A549 treated with dexamethasone at 1 μM for 4 hours (cell line): ENCODE data around the gene AGBL5. TPM values are rescaled to one million over a fixed set of nuclear protein-coding genes. Genes with fewer than 3 reads are reported as not detected.

Experiments
- total RNA-seq: library from RNA; stranded (reverse); fragments of 200-300 nt; extraction: Qiagen RNA extraction; gene quantifications from 5 replicates; pipeline ENCODE4 v1.2.3, GENCODE V29; 2022

AGBL5 gene
- total RNA-seq: 28.5 to 34.9 TPM (median 34.4 TPM) in 5 replicates

DNA sequence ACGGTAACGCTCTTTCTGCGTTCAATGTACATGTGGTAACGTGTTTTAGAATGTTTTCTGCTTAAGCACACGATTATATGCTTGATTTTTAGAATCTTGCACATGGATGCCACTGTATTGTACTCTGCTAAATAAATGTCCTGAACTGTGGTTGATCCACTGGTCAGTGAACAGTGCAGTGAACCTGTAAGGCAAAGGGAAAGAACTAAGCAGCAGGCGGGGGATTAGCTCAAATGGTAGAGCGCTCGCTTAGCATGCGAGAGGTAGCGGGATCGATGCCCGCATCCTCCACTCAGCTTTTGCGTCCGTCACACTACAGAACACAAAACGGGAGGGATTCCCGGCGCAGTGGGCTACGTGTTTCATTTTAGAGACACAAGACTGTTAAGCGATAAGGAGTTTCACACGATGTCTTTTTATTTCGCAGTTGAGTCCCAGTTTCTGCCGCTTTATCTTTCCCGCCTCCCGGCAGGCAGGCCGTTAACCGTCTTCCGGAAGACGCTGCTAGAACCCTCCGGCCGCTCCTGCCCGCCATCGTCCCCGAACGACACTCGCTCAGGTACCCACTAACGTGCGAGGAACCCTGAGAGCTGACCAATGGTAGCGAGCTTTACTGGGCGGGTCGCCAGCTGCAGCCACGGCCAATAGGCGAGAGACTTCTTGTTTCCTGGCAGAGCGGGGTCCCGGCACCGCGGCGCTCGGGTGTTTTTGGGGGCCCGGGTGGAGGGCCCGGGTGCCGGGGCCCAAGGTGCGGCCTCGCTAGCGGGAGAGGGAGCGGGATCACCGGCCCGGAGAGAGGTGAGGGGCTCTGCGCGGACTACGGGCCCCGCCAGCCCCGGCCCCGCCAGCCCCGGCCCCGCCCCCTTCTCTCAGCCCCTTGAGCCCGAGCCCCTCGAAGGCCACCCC, at the start of gene AGBL5:
AGBL5 (plus strand) TSS at position 673 of the 906 bp plus-strand sequence. CDS start 1,291 bp downstream, outside the sequence.

DNA sequence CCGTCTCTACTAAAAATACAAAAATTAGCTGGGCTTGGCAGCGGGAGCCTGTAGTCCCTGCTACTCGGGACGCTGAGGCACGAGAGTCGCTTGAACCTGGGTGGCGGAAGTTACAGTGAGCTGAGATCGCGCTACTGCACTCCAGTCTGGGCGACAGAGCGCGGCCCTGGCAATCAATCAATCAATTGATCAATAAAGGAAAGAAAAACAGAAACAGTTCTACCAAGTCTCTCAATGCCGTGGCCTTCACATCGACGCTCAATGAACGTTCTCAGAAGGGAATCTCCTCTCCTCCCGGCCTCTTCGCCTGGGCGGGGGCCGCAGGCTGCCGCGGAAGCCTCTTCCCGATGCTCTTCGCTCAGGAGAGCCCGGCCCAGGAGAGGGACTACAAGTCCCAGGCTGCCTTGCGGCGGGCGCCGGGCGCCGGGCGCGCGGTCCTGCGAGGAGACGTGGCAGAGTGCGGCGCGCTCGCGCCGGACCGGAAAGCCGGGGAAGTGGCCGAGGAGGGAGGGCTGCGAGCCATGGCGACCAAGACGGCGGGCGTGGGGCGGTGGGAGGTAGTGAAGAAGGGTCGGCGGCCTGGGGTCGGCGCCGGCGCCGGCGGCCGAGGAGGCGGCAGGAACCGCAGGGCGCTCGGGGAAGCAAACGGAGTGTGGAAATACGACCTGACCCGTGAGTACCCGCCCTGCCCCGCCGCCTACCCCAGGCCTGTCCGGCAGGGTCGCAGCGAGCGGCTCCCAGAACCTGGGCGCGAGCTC, 18.8 kb upstream of the AGBL5 start, which contains the start of gene TMEM214:
TMEM214 (plus strand) TSS at position 471 of the 758 bp plus-strand sequence; CDS start at position 522, 51 bp downstream.

DNA sequence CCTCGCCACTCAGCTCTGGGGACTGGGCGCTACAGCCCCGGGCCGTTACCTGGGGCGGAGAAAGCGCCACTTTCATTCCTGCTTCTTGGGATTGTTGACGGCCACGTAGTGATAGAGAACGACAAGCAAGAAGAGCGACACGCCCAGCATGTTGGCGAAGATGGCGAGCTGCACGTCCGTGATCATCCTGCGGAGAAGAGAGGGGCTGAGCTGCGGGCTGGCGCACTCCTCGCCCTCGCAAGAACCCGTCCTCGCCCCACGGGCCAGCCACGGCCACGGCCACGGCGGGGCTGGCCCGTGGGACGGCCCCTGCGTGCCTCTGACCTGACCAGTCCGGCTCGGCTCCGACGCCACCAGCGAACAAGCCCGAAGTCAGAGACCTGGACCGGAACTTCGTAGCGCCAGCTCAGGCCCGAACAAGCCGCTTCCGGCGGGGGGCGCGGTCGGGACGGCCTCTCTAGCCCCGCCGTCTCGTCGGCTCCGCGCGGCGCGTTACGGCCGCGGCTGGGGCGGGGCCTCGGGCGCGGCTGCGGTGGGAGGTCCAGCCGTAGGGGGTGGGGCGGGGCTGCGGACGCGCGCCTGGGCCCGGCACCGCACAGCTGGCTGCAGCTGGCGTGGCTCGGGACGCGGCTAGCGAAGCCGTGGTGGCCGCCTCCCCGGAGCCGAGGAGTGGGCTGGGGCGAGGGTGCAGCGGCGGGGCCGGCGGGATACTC, 20.0 kb downstream of the AGBL5 start, which contains the start of gene OST4:
OST4 (minus strand) TSS at position 378 of the 713 bp plus-strand sequence.

DNA sequence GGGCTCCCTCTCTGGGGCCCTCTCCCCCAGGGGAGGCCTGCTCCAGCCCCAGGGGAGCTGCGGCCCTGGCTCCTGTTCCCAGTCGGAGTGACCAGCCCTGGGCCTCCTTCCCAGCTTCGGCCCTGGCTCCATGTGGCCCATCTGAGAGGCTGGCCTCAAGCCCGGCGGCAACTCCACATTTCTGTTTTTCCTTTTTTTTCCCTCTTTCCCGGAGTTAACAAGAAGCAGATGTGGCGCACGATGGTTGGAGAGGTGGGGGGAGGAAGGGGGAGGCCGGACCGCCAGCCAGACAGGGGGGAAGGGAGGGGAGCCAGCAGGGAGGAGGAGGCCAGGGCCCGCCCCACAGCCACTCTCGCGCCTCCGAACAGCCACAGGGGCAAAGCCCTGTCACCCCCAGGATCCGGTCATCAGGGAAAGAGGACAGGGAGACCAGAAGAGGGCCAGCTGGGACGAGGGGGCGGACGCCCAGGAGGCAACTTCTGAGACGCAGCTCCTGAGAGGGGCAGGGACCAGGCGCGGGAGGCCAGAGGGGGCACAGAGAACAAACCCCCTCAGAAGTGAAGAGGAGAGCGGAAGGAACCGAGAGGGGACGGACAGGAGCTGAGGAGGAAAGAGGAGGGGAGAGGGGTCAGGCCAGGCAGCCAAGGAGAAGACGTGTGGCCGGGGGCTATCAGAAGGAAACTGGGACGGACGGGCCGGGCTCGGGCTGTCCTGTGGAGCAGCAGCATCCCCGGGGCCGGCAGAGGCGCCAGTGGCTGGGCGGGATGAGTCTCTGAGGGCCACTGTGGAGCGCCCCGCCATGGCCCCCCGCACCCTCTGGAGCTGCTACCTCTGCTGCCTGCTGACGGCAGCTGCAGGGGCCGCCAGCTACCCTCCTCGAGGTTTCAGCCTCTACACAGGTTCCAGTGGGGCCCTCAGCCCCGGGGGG, 27.1 kb downstream of the AGBL5 start, which contains the start of gene EMILIN1:
EMILIN1 (plus strand) TSS at position 349 of the 928 bp plus-strand sequence; CDS start at position 800, 451 bp downstream.

DNA sequence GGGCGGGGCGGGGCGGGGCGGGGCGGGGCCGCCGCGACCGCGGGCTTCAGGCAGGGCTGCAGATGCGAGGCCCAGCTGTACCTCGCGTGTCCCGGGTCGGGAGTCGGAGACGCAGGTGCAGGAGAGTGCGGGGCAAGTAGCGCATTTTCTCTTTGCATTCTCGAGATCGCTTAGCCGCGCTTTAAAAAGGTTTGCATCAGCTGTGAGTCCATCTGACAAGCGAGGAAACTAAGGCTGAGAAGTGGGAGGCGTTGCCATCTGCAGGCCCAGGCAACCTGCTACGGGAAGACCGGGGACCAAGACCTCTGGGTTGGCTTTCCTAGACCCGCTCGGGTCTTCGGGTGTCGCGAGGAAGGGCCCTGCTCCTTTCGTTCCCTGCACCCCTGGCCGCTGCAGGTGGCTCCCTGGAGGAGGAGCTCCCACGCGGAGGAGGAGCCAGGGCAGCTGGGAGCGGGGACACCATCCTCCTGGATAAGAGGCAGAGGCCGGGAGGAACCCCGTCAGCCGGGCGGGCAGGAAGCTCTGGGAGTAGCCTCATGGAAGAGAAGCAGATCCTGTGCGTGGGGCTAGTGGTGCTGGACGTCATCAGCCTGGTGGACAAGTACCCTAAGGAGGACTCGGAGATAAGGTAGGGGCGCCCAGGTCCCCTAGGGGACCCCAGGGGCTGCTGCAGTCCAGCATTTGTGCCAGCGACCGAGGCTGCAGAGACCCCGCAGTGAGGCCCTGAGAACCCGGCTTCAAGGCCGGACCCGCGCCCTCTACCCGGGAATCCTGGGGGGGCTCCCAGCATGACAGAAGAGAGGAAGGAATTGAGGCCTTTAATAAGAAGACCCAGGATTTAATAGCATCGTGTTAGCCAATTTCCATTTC, 35.5 kb downstream of the AGBL5 start, which contains the start of gene KHK:
KHK (plus strand) TSS at position 49 of the 870 bp plus-strand sequence; CDS start at position 537, 488 bp downstream.

DNA sequence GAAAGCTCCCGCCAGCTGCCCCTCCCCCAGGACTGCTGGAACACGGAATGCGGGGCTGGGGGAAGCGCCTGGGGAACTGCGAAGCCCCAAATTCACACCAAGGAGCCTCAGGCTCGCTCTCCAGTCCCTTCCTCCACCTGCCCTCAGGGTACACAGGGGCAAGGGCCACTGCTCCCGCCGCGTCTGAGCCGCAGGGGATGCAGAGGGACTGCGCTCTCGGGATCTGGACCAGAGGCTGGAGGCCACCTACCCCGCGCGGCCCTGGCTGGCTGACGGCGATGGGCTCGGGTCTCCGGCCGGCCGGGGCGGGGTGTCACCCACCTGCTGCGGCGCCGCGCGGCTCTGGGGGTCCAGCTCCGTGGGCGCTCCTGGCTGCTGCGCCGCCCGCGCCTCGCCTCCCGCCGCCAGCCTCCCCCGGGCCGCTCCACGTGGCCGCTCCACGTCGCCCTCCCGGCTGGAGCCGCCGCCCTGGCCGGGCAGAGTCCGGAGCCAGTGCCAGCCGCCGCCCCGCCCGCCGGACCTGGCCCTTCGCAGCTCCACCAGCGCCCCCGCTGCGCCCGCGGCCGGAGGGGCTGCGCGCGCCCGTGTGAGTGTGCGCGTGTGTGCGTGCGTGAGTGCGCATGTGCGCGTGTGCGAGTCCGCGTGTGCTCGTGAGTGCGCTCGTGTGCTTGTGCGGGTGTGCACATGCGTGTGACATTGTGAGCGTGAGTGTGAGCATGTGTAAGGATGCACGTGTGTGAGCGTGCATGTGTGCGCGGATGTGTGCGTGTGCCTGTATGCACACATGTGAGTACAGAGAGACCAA, 67.3 kb downstream of the AGBL5 start, which contains the start of gene CGREF1:
CGREF1 (minus strand) TSS at position 604 of the 805 bp plus-strand sequence. CDS start 14,762 bp downstream, outside the sequence.

Other genes with a start within 250 kb of the AGBL5 start
- 3.6 to 6.4 TPM (median 5.2 TPM) in 5 replicates for gene DPYSL5, start 203.5 kb upstream of the AGBL5 start, total RNA-seq
- 8.5 to 11.4 TPM (median 9.9 TPM) in 5 replicates for gene MAPRE3, start 81.0 kb upstream of the AGBL5 start, total RNA-seq
- 47.0 to 70.0 TPM (median 69.4 TPM) in 5 replicates for gene TMEM214, start 18.7 kb upstream of the AGBL5 start, total RNA-seq
- gene OST4, start 20.0 kb downstream of the AGBL5 start, total RNA-seq: 529 to 708 TPM (median 553 TPM) in 5 replicates
- gene EMILIN1, start 26.9 kb downstream of the AGBL5 start, total RNA-seq: 0.32 to 0.57 TPM (median 0.43 TPM) in 5 replicates
- gene KHK, start 35.1 kb downstream of the AGBL5 start, total RNA-seq: 7.6 to 9.1 TPM (median 8.3 TPM) in 5 replicates
- gene CGREF1, start 67.5 kb downstream of the AGBL5 start, total RNA-seq: 7.2 to 8.1 TPM (median 7.8 TPM) in 5 replicates
- 0.50 to 1.8 TPM (median 1.5 TPM) in 5 replicates for gene ABHD1, start 72.1 kb downstream of the AGBL5 start, total RNA-seq
- 41.9 to 59.1 TPM (median 55.6 TPM) in 5 replicates for gene PREB, start 83.0 kb downstream of the AGBL5 start, total RNA-seq
- not detected in 5 replicates for gene PRR30, start 87.7 kb downstream of the AGBL5 start, total RNA-seq
- not detected in 5 replicates for gene TCF23, start 97.3 kb downstream of the AGBL5 start, total RNA-seq
- gene ATRAID, start 160.4 kb downstream of the AGBL5 start, total RNA-seq: 203 to 224 TPM (median 205 TPM) in 5 replicates
- 63.3 to 67.2 TPM (median 66.7 TPM) in 5 replicates for gene SLC5A6, start 160.6 kb downstream of the AGBL5 start, total RNA-seq
- 46.1 to 66.1 TPM (median 64.5 TPM) in 5 replicates for gene CAD, start 165.7 kb downstream of the AGBL5 start, total RNA-seq
- gene SLC30A3, start 211.4 kb downstream of the AGBL5 start, total RNA-seq: 1.8 to 3.4 TPM (median 3.3 TPM) in 5 replicates
- gene DNAJC5G, start 223.8 kb downstream of the AGBL5 start, total RNA-seq: not detected in 5 replicates
- 0.67 to 1.2 TPM (median 0.81 TPM) in 5 replicates for gene TRIM54, start 230.8 kb downstream of the AGBL5 start, total RNA-seq